Right ventricle myocardium inferior (tissue), 1 donor: Measurements from ENCODE around the gene NCAPH2. TPM values are rescaled to one million over a fixed set of nuclear protein-coding genes. Genes with fewer than 3 reads are reported as not detected.
"Not testable (repeated sequence)": the region's sequence is repeated elsewhere in the genome, so short reads cannot be mapped to it uniquely, and the experiment has no call there.

Experiments
- ATAC-seq: fragments of 200-7000 bp; cut with Tn5 transposase; one replicate; pipeline ENCODE4 v1.9.1; 2020; ENCODE audit warnings: mild to moderate bottlenecking, moderate library complexity
- DNase-seq: peaks from one replicate; pipeline ENCODE4 v3.0.0; 2021; ENCODE audit errors: missing footprints
- intact Hi-C: fragments of 100-400 bp; cut with DNase I; formaldehyde crosslinking; loops from one replicate; pipeline ENCODE4 v1.11.0; 2022
- total RNA-seq: library from RNA; stranded (reverse); fragmentation: NEBNext Ultra II Directional; extraction: Animal tissue kit (Norgen Biotek cat#: 25700); gene quantifications from one replicate; pipeline ENCODE4 v1.2.1, GENCODE V29; 2021
- donor health status: DM: no; HTN: yes; CAD: no; lungs with severe emphysema.

Gene NCAPH2
- total RNA-seq, 1 donor from 2014 or later = 26.7 TPM

GRCh38 chr22:50533856-50534711 is 26.1 kb downstream of the NCAPH2 start:
- peak; percentile 61 for DNase-seq
- intact Hi-C loops, ATAC-seq: not testable (repeated sequence)

- intact Hi-C loops = no loop called here
- no peak for DNase-seq
- ATAC-seq = no peak
Observed at GRCh38 chr22:50535113-50535512, 27.1 kb downstream of the NCAPH2 start.

GRCh38 chr22:50536226-50536625 is 28.2 kb downstream of the NCAPH2 start:
- no peak for DNase-seq
- intact Hi-C loops = no loop called here

GRCh38 chr22:50537765-50538164 is 29.7 kb downstream of the NCAPH2 start:
- intact Hi-C loops = no loop called here
- ATAC-seq = no peak
- peak; percentile 52 for DNase-seq

More at GRCh38 chr22:50536226-50536625, 28.2 kb downstream of the NCAPH2 start:
- no peak for ATAC-seq

- DNase-seq (no peak), ATAC-seq (no peak)
- intact Hi-C loops = loop anchor here (5.0 kb wide), 1 partner anchor 82 kb away; no protein-coding TSS in a partner anchor
Observed at GRCh38 chr22:50540381-50540780, 32.4 kb downstream of the NCAPH2 start.

- not testable (repeated sequence) for ATAC-seq, DNase-seq
- intact Hi-C loops = loop anchor here (5.0 kb wide), 1 partner anchor 81 kb away; no protein-coding TSS in a partner anchor
Observed at GRCh38 chr22:50541667-50542026, 33.6 kb downstream of the NCAPH2 start.

GRCh38 chr22:50542416-50542927 is 34.4 kb downstream of the NCAPH2 start:
- ATAC-seq (no peak), DNase-seq (peak; percentile 74)
- intact Hi-C loops = loop anchor here (5.0 kb wide), 1 partner anchor 80 kb away; no protein-coding TSS in a partner anchor

- intact Hi-C loops = loop anchor here (5.0 kb wide), 1 partner anchor 78 kb away; no protein-coding TSS in a partner anchor
- DNase-seq (peak; percentile 91), ATAC-seq (peak; percentile 66)
Observed at GRCh38 chr22:50544078-50544745, 36.2 kb downstream of the NCAPH2 start.

GRCh38 chr22:50544746-50545253 is 36.8 kb downstream of the NCAPH2 start:
- ATAC-seq = no peak
- no peak for DNase-seq
- intact Hi-C loops = loop anchor here (5.0 kb wide), 2 partner anchors 68 to 78 kb away; no protein-coding TSS in a partner anchor

- DNase-seq = no peak
- intact Hi-C loops = loop anchor here (5.0 kb wide), 1 partner anchor 67 kb away; no protein-coding TSS in a partner anchor
- no peak for ATAC-seq
Observed at GRCh38 chr22:50545522-50546325, 37.7 kb downstream of the NCAPH2 start, which contains the start of gene KLHDC7B. Gene KLHDC7B, plus strand, starts transcription at chr22:50545899. Its CDS starts 345 bp downstream, at chr22:50546244.

- DNase-seq (no peak), ATAC-seq (no peak)
- intact Hi-C loops = loop anchor here (5.0 kb wide), 1 partner anchor 66 kb away; no protein-coding TSS in a partner anchor
Observed at GRCh38 chr22:50546326-50547262, 38.6 kb downstream of the NCAPH2 start.

- intact Hi-C loops = loop anchor here (5.0 kb wide), 1 partner anchor 65 kb away; no protein-coding TSS in a partner anchor
- DNase-seq (no peak), ATAC-seq (no peak)
Observed at GRCh38 chr22:50547263-50547985, 39.4 kb downstream of the NCAPH2 start.

- no peak for ATAC-seq
- DNase-seq = no peak
Observed at GRCh38 chr22:50548040-50548920, 40.3 kb downstream of the NCAPH2 start.

GRCh38 chr22:50548921-50549790 is 41.1 kb downstream of the NCAPH2 start:
- intact Hi-C loops = loop anchor here (5.0 kb wide), 1 partner anchor 63 kb away; no protein-coding TSS in a partner anchor
- DNase-seq (no peak), ATAC-seq (no peak)

More at GRCh38 chr22:50548040-50548920, 40.3 kb downstream of the NCAPH2 start:
- intact Hi-C loops = loop anchor here (5.0 kb wide), 1 partner anchor 64 kb away; no protein-coding TSS in a partner anchor
